Cardiac muscle cell (in vitro differentiated cells and primary cell): Measurements from ENCODE around the gene S100PBP. TPM values are rescaled to one million over a fixed set of nuclear protein-coding genes. Genes with fewer than 3 reads are reported as not detected.
A peak's percentile ranks its signal among the peaks of the same experiment; 100 is the strongest.

Experiments
- DNase-seq, 2 donors: peaks; one replicate each; pipeline versions ENCODE4 v3.0.0 to v3.0.0-alpha.2; 2010 to 2017; ENCODE audit warnings: low read depth in 1 of 2, low spot score in 1 of 2
- H3K27ac ChIP-seq: fragments of 200-600 bp; sonication (generic); 2 replicates; pipeline ENCODE4 v1.5.1; 2016
- H3K27me3 ChIP-seq: fragments of 200-600 bp; sonication (generic); 2 replicates; pipeline ENCODE4 v1.6.0; 2016; ENCODE audit warnings: control low read depth
- H3K36me3 ChIP-seq: fragments of 200-600 bp; sonication (generic); 2 replicates; pipeline ENCODE4 v1.5.1; 2016; ENCODE audit warnings: control low read depth
- H3K4me1 ChIP-seq: fragments of 200-600 bp; sonication (generic); 2 replicates; pipeline ENCODE4 v1.8.1; 2017; ENCODE audit warnings: low read depth, mild to moderate bottlenecking, mixed run types
- H3K4me3 ChIP-seq: fragments of 200-600 bp; sonication (generic); 2 replicates; pipeline ENCODE4 v1.5.1; 2016; ENCODE audit warnings: mild to moderate bottlenecking
- H3K9me3 ChIP-seq: fragments of 200-600 bp; sonication (generic); 2 replicates; pipeline ENCODE4 v1.5.1; 2017; ENCODE audit warnings: low read depth, mild to moderate bottlenecking, control low read depth
- polyA plus RNA-seq: library from polyadenylated mRNA; unstranded; fragments of >200 nt; fragmentation: Nextera tagmentation; extraction: Ambion mirVana; gene quantifications from 2 replicates; pipeline ENCODE4 v1.2.1, GENCODE V29; 2016
- total RNA-seq: library from RNA; depleted of rRNA; stranded (reverse); fragments of >200 nt; gene quantifications from 2 replicates; pipeline ENCODE4 v1.2.3, GENCODE V29; 2016
- TF ChIP-seq, protein P1 (sequence below): IDR thresholded peaks from 2 replicates; pipeline ENCODE4 v1.5.1; 2012; ENCODE audit warnings: low read depth, mild to moderate bottlenecking, low read length

Gene S100PBP
- total and polyA plus RNA-seq, 2 experiments from 2014 or later: 30.5 to 40.5 TPM

DNA sequence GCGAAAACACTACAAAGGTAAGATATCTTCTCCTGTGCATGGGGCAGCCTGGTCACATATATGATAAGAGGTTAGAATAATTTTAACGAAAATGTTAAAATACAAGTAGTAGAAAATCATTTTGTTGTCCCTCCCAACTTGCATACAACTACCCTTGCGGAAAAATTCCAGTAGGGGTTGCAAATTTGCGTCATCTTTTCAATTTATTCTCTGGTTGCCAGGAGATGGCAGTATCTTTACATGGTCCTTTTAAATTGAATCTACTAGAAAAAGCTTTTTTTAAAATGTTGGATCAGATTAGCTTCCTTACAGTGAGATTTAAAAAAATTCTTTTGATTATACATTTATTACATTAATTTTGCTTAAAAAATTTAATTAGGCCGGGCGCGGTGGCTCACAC lies 10.9 kb downstream of the S100PBP start:
- Histone ChIP-seq H3K4me3 (no peak overlapping the region), H3K27ac (no peak overlapping the region), H3K4me1 (peaks cover 7% of the 10 kb centered on the region), H3K9me3 (no peaks in the 10 kb centered on the region), H3K27me3 (no peaks in the 10 kb centered on the region), H3K36me3 (peaks cover 42% of the 10 kb centered on the region)
- TF ChIP-seq, protein P1, sequence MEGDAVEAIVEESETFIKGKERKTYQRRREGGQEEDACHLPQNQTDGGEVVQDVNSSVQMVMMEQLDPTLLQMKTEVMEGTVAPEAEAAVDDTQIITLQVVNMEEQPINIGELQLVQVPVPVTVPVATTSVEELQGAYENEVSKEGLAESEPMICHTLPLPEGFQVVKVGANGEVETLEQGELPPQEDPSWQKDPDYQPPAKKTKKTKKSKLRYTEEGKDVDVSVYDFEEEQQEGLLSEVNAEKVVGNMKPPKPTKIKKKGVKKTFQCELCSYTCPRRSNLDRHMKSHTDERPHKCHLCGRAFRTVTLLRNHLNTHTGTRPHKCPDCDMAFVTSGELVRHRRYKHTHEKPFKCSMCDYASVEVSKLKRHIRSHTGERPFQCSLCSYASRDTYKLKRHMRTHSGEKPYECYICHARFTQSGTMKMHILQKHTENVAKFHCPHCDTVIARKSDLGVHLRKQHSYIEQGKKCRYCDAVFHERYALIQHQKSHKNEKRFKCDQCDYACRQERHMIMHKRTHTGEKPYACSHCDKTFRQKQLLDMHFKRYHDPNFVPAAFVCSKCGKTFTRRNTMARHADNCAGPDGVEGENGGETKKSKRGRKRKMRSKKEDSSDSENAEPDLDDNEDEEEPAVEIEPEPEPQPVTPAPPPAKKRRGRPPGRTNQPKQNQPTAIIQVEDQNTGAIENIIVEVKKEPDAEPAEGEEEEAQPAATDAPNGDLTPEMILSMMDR: peak; percentile 22
- DNase-seq: peak in 1 of 2 donors; percentile 30

DNA sequence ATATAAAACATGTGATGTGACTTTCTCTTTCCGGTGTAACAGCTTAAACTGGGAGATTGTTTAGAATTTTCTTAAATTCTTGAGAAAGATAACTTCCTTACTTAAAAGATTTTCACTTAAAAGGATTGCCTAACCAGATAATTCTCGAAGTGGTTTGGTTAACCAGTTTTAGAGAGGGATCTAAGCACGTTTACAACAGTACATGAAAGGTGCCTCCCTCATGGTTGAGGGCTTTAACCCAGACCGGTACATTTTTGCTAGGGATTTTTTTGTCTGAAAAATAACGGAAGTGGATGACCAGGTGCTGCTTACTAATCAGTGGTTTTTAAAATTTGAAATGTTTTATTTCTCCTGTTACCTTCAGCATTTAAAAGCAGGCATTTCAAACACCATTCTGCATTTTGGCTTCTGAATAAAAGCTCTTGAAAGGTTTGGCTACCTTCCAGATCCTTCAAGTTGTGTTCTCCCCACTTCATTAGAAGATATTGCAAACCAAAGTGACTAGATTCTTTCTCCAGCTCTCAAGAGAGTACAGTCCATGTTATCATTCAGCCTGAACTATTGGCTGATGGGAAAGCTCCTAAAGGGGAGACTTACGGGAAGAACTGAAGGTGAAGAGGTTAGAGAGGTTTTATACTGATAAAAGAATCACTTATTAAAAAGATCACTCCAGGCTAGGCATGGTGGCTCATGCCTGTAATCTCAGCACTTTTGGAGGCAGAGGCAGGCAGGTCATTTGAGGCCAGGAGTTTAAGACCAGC lies 12.8 kb downstream of the S100PBP start:
- Histone ChIP-seq H3K27ac (peak overlapping the region; percentile 48), H3K36me3 (peaks cover 53% of the 10 kb centered on the region), H3K4me1 (peaks cover 7% of the 10 kb centered on the region), H3K4me3 (no peak overlapping the region), H3K9me3 (no peaks in the 10 kb centered on the region), H3K27me3 (no peaks in the 10 kb centered on the region)
- TF ChIP-seq, protein P1: no peak
- DNase-seq: peak in 1 of 2 donors; percentile 77

DNA sequence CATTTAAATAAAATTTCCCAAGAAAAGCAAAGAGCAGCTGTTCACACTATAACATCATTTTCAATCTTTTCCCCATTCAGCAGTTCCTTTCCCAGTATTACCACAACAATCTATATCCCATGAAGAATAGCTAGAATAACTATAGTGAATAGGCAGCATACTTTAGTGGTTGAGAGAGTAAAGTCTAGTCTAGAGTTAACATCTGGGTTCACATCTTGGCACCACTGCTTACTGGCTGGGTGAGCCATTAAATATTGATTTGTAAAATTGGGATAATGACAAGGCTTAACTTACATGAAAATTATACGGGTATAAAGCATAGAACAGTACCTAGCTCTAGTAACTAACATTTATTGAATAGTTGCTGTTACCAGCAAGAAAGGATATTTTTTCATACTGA lies 14.4 kb downstream of the S100PBP start:
- H3K36me3 ChIP-seq: peaks cover 39% of the 10 kb centered on the region

DNA sequence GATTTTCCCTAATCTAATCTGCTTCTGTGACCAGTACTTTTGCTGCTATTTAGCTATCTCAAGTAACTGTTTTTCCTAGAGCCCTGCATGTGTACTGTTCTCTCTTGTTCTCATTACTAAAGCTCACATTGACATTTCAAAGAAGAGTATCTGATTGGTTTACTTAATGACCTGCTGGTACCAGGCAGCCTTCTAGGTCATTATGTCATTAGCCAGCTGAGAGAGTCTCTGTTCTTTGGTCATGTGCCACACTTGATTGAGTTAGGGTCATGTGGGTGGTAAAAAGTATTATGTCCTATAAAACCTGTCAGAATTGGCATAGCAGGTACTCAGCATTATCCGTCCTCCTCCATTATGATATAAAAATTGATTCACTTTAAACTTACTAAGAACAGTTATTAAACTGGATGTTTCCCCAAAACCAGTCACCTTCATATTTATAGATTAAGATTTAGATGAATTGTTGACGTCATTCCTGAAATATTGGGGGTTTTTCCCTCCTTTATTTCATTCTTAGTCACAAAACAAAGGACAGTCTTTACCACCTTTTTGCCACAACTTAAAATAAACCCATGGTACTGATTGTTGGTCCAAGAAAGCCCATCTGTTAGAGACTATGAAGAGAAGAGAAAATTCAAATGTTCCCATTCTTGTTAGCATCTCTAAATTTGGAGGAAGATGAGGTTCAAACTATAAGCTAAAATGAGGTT lies 31.1 kb downstream of the S100PBP start:
- Histone ChIP-seq H3K4me1 (no peaks in the 10 kb centered on the region), H3K4me3 (no peak overlapping the region), H3K36me3 (peaks cover under 1% of the 10 kb centered on the region), H3K27ac (no peak overlapping the region), H3K27me3 (no peaks in the 10 kb centered on the region), H3K9me3 (no peaks in the 10 kb centered on the region)
- TF ChIP-seq, protein P1: no peak
- DNase-seq: no peak

More for the DNA sequence above, 14.4 kb downstream of the S100PBP start:
- Histone ChIP-seq H3K4me1 (peaks cover 7% of the 10 kb centered on the region), H3K9me3 (no peaks in the 10 kb centered on the region), H3K27me3 (no peaks in the 10 kb centered on the region), H3K4me3 (no peak overlapping the region), H3K27ac (no peak overlapping the region)
- TF ChIP-seq, protein P1: no peak
- no peak for DNase-seq

DNA sequence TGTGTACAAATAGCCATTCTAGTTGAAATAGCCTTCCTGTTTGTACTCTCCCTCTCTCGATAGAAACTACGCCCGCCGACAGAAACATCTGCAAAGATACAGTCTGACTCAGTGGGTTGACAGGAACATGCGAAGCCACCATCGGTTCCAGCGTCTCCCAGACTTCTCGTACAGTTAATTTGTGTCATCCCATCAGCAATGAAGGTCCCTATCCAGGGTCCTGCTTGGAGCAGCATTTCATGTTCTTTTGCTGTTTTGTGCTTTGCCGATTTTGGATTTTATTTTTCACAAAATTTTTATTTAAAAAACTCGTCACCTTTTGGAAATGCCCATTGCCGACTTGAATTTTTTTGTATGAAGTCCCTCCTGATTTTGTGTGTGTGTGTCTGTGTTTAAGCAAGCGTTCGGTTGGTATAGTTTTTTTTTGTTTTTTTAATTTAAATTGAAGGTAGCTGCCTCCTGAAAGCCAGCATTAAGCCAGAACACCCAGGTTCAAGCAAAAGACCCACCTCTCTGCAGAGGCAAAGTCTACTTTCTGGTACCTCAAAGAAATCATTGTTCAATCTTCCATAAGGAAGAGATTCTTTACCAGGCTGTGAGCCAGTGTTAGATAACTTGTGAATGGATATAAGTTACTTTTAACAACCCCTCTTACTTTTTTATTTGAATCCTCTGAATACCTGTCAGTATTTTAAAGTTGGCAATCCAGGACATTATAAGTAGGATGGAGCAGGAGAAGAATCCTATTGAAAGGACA lies 38.6 kb downstream of the S100PBP start:
- H3K4me3 ChIP-seq: no peak overlapping the region
- no peak overlapping the region for H3K27ac ChIP-seq

More for the DNA sequence above, 38.6 kb downstream of the S100PBP start:
- DNase-seq: no peak
- Histone ChIP-seq H3K9me3 (no peaks in the 10 kb centered on the region), H3K27me3 (no peaks in the 10 kb centered on the region), H3K36me3 (peaks cover 25% of the 10 kb centered on the region), H3K4me1 (no peaks in the 10 kb centered on the region)
- TF ChIP-seq, protein P1: no peak
